ENCODE measurements around the gene GNA15. TPM values are rescaled to one million over a fixed set of nuclear protein-coding genes. Genes with fewer than 3 reads are reported as not detected.

Gene GNA15
- total RNA-seq, 1 donor from 2014 or later, result 0.80 TPM

- no peak overlapping the region for H3K27ac Mint-ChIP-seq
- intact Hi-C loops (cut with micrococcal nuclease), result no loop called here
- POLR2A ChIA-PET, result interaction anchor here (0.7 kb wide), 1 partner anchor 687 kb away, joined by 6 read pairs; no protein-coding TSS in a partner anchor
- CTCF ChIA-PET, result interaction anchor here (0.9 to 1.9 kb wide), 3 partner anchors 8 to 20 kb away, joined by 3 to 8 read pairs (median 4); no protein-coding TSS in a partner anchor
- no peaks in the 10 kb centered on the region for H3K27me3 Mint-ChIP-seq
- DNase-seq (no peak), ATAC-seq (ENCODE audit: low read depth) (no peak)
- H3K9me3 Mint-ChIP-seq, result no peaks in the 10 kb centered on the region
- no peak for TF ChIP-seq CTCF (IDR thresholded peaks at IDR 0.05)
- H3K4me1 Mint-ChIP-seq, result peaks cover 33% of the 10 kb centered on the region
- H3K36me3 Mint-ChIP-seq (ENCODE audit: low read depth), result no peaks in the 10 kb centered on the region
- H3K4me3 Mint-ChIP-seq, result peak overlapping the region; percentile 73
Observed at GRCh38 chr19:3095441-3096191, 40.2 kb upstream of the GNA15 start.

GRCh38 chr19:3096267-3096901 lies 39.4 kb upstream of the GNA15 start:
- DNase-seq (no peak), ATAC-seq (ENCODE audit: low read depth) (no peak)
- H3K4me1 Mint-ChIP-seq, result peaks cover 33% of the 10 kb centered on the region
- POLR2A ChIA-PET, result interaction anchor here (0.6 kb wide), 1 partner anchor 1135 kb away, joined by 6 read pairs; no protein-coding TSS in a partner anchor
- H3K27me3 Mint-ChIP-seq, result no peaks in the 10 kb centered on the region
- no peak for TF ChIP-seq CTCF (IDR thresholded peaks at IDR 0.05)
- H3K27ac Mint-ChIP-seq, result no peak overlapping the region
- H3K4me3 Mint-ChIP-seq, result peak overlapping the region; percentile 73
- intact Hi-C loops (cut with micrococcal nuclease), result no loop called here
- no peaks in the 10 kb centered on the region for H3K9me3 Mint-ChIP-seq
- CTCF ChIA-PET, result interaction anchor here (0.9 to 1.8 kb wide), 2 partner anchors 12 to 20 kb away, joined by 3 to 4 read pairs; no protein-coding TSS in a partner anchor
- no peaks in the 10 kb centered on the region for H3K36me3 Mint-ChIP-seq (ENCODE audit: low read depth)

- POLR2A ChIA-PET, result interaction anchor here (0.6 kb wide), 1 partner anchor 1135 kb away, joined by 6 read pairs; no protein-coding TSS in a partner anchor
- TF ChIP-seq CTCF (IDR thresholded peaks at IDR 0.05), result no peak
- Mint-ChIP-seq H3K4me3 (no peak overlapping the region), H3K9me3 (no peaks in the 10 kb centered on the region), H3K27ac (no peak overlapping the region), H3K27me3 (no peaks in the 10 kb centered on the region), H3K36me3 (ENCODE audit: low read depth) (no peaks in the 10 kb centered on the region), H3K4me1 (peaks cover 33% of the 10 kb centered on the region)
- ATAC-seq (ENCODE audit: low read depth) (no peak), DNase-seq (no peak)
- CTCF ChIA-PET, result interaction anchor here (1.8 kb wide), 1 partner anchor 12 kb away, joined by 4 read pairs; no protein-coding TSS in a partner anchor
- intact Hi-C loops (cut with micrococcal nuclease), result no loop called here
Observed at GRCh38 chr19:3096902-3097326, 38.9 kb upstream of the GNA15 start.

GRCh38 chr19:3097442-3097871 lies 38.4 kb upstream of the GNA15 start:
- TF ChIP-seq CTCF (IDR thresholded peaks at IDR 0.05), result no peak
- Mint-ChIP-seq H3K27me3 (no peaks in the 10 kb centered on the region), H3K27ac (no peak overlapping the region), H3K4me1 (peaks cover 33% of the 10 kb centered on the region), H3K9me3 (no peaks in the 10 kb centered on the region), H3K36me3 (ENCODE audit: low read depth) (no peaks in the 10 kb centered on the region), H3K4me3 (no peak overlapping the region)
- ChIA-PET POLR2A (no interaction called here), CTCF (interaction anchor here (1.8 kb wide), 1 partner anchor 11 kb away, joined by 4 read pairs; no protein-coding TSS in a partner anchor)
- intact Hi-C loops (cut with micrococcal nuclease), result no loop called here
- no peak for ATAC-seq (ENCODE audit: low read depth)
- no peak for DNase-seq

- no peak for TF ChIP-seq CTCF (IDR thresholded peaks at IDR 0.05)
- ATAC-seq (ENCODE audit: low read depth), result no peak
- no peak overlapping the region for H3K27ac Mint-ChIP-seq
- intact Hi-C loops (cut with micrococcal nuclease), result no loop called here
- no peaks in the 10 kb centered on the region for H3K27me3 Mint-ChIP-seq
- no peaks in the 10 kb centered on the region for H3K36me3 Mint-ChIP-seq (ENCODE audit: low read depth)
- POLR2A ChIA-PET, result interaction anchor here (0.6 kb wide), 1 partner anchor 51 kb away, joined by 3 read pairs; no protein-coding TSS in a partner anchor
- CTCF ChIA-PET, result interaction anchor here (1.8 kb wide), 1 partner anchor 10 kb away, joined by 4 read pairs; no protein-coding TSS in a partner anchor
- H3K4me1 Mint-ChIP-seq, result peaks cover 33% of the 10 kb centered on the region
- no peak overlapping the region for H3K4me3 Mint-ChIP-seq
- DNase-seq, result no peak
- no peaks in the 10 kb centered on the region for H3K9me3 Mint-ChIP-seq
Observed at GRCh38 chr19:3098141-3098514, 37.7 kb upstream of the GNA15 start.
